ENCODE data around the gene GRB10.

Gene GRB10

GRCh38 chr7:50555594-50556140 lies 227.0 kb downstream of the GRB10 start:
- Histone ChIP-seq H3K9ac (ENCODE audit: low read depth, low read length, poor library complexity) (no peak overlapping the region), H2BK5ac (ENCODE audit: low read length) (no peak overlapping the region), H3K18ac (ENCODE audit: low read length) (no peak overlapping the region), H3K4me1 (ENCODE audit: control insufficient read depth in 2 of 2, insufficient read depth in 1 of 2, low read depth in 1 of 2, low read length in 2 of 2) (peaks cover 0 to 14% of the 10 kb centered on the region in 2 donors), H2AFZ (ENCODE audit: low read length) (no peak overlapping the region), H3K4ac (ENCODE audit: low read length) (no peak overlapping the region), H4K91ac (ENCODE audit: low read depth, low read length, poor library complexity) (no peak overlapping the region), H2BK15ac (ENCODE audit: low read length) (no peak overlapping the region), H3K9me3 (replicated peaks in 1 of 2; ENCODE audit: control insufficient read depth in 2 of 2, insufficient read depth in 1 of 2, low read depth in 1 of 2, low read length in 2 of 2) (no peaks in the 10 kb centered on the region), H3K14ac (ENCODE audit: low read length) (no peak overlapping the region), H3K27me3 (ENCODE audit: control insufficient read depth in 3 of 3, insufficient read depth in 3 of 3, low read depth in 1 of 3, low read length in 3 of 3) (no peaks in the 10 kb centered on the region), H3K23ac (ENCODE audit: low read depth, low read length, poor library complexity) (no peak overlapping the region), H3K27ac (replicated peaks; ENCODE audit: low read length) (no peak overlapping the region), H2BK12ac (ENCODE audit: low read length) (no peak overlapping the region), H3K79me1 (ENCODE audit: low read depth, low read length) (no peaks in the 10 kb centered on the region), H3K4me2 (ENCODE audit: insufficient read depth, low read length, poor library complexity, severe bottlenecking) (no peak overlapping the region), H2BK120ac (ENCODE audit: low read depth, low read length) (no peak overlapping the region), H4K8ac (ENCODE audit: low read depth, low read length) (no peak overlapping the region), H3K36me3 (replicated peaks in 1 of 2; ENCODE audit: control insufficient read depth in 2 of 2, insufficient read depth in 2 of 2, low read length in 2 of 2) (no peaks in the 10 kb centered on the region), H2AK5ac (ENCODE audit: low read depth, low read length) (no peak overlapping the region), H3K4me3 (ENCODE audit: low read length in 2 of 2) (no peak overlapping the region)
- WGBS, 2 donors (ENCODE audit: extremely low coverage in 2 of 2, insufficient read length in 2 of 2, insufficient replicate concordance in 1 of 2), result no CpG with 5 or more reads among the region's 9 CpGs
- no peak for DNase-seq (ENCODE audit: low spot score)

- H3K23ac ChIP-seq (ENCODE audit: low read depth, low read length, poor library complexity), result no peak overlapping the region
- H2AFZ ChIP-seq (ENCODE audit: low read length), result no peak overlapping the region
- no peak overlapping the region for H3K18ac ChIP-seq (ENCODE audit: low read length)
- no CpG with 5 or more reads among the region's 14 CpGs for WGBS, 2 donors (ENCODE audit: extremely low coverage in 2 of 2, insufficient read length in 2 of 2, insufficient replicate concordance in 1 of 2)
- H3K9me3 ChIP-seq (replicated peaks in 1 of 2; ENCODE audit: control insufficient read depth in 2 of 2, insufficient read depth in 1 of 2, low read depth in 1 of 2, low read length in 2 of 2), result no peaks in the 10 kb centered on the region
- H2BK5ac ChIP-seq (ENCODE audit: low read length), result no peak overlapping the region
- H2BK120ac ChIP-seq (ENCODE audit: low read depth, low read length), result no peak overlapping the region
- no peak overlapping the region for H2BK12ac ChIP-seq (ENCODE audit: low read length)
- H4K91ac ChIP-seq (ENCODE audit: low read depth, low read length, poor library complexity), result no peak overlapping the region
- no peaks in the 10 kb centered on the region for H3K36me3 ChIP-seq (replicated peaks in 1 of 2; ENCODE audit: control insufficient read depth in 2 of 2, insufficient read depth in 2 of 2, low read length in 2 of 2)
- H3K9ac ChIP-seq (ENCODE audit: low read depth, low read length, poor library complexity), result no peak overlapping the region
- no peak for DNase-seq (ENCODE audit: low spot score)
- H3K79me1 ChIP-seq (ENCODE audit: low read depth, low read length), result no peaks in the 10 kb centered on the region
- H3K4me1 ChIP-seq (ENCODE audit: control insufficient read depth in 2 of 2, insufficient read depth in 1 of 2, low read depth in 1 of 2, low read length in 2 of 2), result peaks cover 0 to 14% of the 10 kb centered on the region in 2 donors
- H3K4ac ChIP-seq (ENCODE audit: low read length), result no peak overlapping the region
- H2AK5ac ChIP-seq (ENCODE audit: low read depth, low read length), result no peak overlapping the region
- H3K27ac ChIP-seq (replicated peaks; ENCODE audit: low read length), result no peak overlapping the region
- H3K14ac ChIP-seq (ENCODE audit: low read length), result no peak overlapping the region
- no peak overlapping the region for H2BK15ac ChIP-seq (ENCODE audit: low read length)
- no peaks in the 10 kb centered on the region for H3K27me3 ChIP-seq (ENCODE audit: control insufficient read depth in 3 of 3, insufficient read depth in 3 of 3, low read depth in 1 of 3, low read length in 3 of 3)
- H4K8ac ChIP-seq (ENCODE audit: low read depth, low read length), result no peak overlapping the region
- H3K4me2 ChIP-seq (ENCODE audit: insufficient read depth, low read length, poor library complexity, severe bottlenecking), result no peak overlapping the region
- no peak overlapping the region for H3K4me3 ChIP-seq (ENCODE audit: low read length in 2 of 2)
These were observed 228.0 kb downstream of the GRB10 start for GRCh38 chr7:50554431-50555322.

- H3K4me1 ChIP-seq (ENCODE audit: control insufficient read depth in 2 of 2, insufficient read depth in 1 of 2, low read depth in 1 of 2, low read length in 2 of 2), result peaks cover 0 to 14% of the 10 kb centered on the region in 2 donors
These were observed 228.7 kb downstream of the GRB10 start for GRCh38 chr7:50553973-50554372.

GRCh38 chr7:50552921-50553320 lies 229.8 kb downstream of the GRB10 start:
- no peak overlapping the region for H4K91ac ChIP-seq (ENCODE audit: low read depth, low read length, poor library complexity)
- no peak overlapping the region for H3K9ac ChIP-seq (ENCODE audit: low read depth, low read length, poor library complexity)
- no peaks in the 10 kb centered on the region for H3K27me3 ChIP-seq (ENCODE audit: control insufficient read depth in 3 of 3, insufficient read depth in 3 of 3, low read depth in 1 of 3, low read length in 3 of 3)
- H3K18ac ChIP-seq (ENCODE audit: low read length), result no peak overlapping the region
- no peak overlapping the region for H2BK12ac ChIP-seq (ENCODE audit: low read length)
- no CpG with 5 or more reads among the region's 4 CpGs for WGBS, 2 donors (ENCODE audit: extremely low coverage in 2 of 2, insufficient read length in 2 of 2, insufficient replicate concordance in 1 of 2)
- H3K23ac ChIP-seq (ENCODE audit: low read depth, low read length, poor library complexity), result no peak overlapping the region
- no peak overlapping the region for H2BK15ac ChIP-seq (ENCODE audit: low read length)
- no peak overlapping the region for H3K27ac ChIP-seq (replicated peaks; ENCODE audit: low read length)
- peak; percentile 49 for DNase-seq (ENCODE audit: low spot score)
- H3K36me3 ChIP-seq (replicated peaks in 1 of 2; ENCODE audit: control insufficient read depth in 2 of 2, insufficient read depth in 2 of 2, low read length in 2 of 2), result no peaks in the 10 kb centered on the region
- no peak overlapping the region for H2BK5ac ChIP-seq (ENCODE audit: low read length)
- H4K8ac ChIP-seq (ENCODE audit: low read depth, low read length), result no peak overlapping the region
- no peak overlapping the region for H2AK5ac ChIP-seq (ENCODE audit: low read depth, low read length)
- H3K4me1 ChIP-seq (ENCODE audit: control insufficient read depth in 2 of 2, insufficient read depth in 1 of 2, low read depth in 1 of 2, low read length in 2 of 2), result peaks cover 0 to 10% of the 10 kb centered on the region in 2 donors
- H3K4me3 ChIP-seq (ENCODE audit: low read length in 2 of 2), result no peak overlapping the region
- H2BK120ac ChIP-seq (ENCODE audit: low read depth, low read length), result no peak overlapping the region
- no peaks in the 10 kb centered on the region for H3K79me1 ChIP-seq (ENCODE audit: low read depth, low read length)
- H2AFZ ChIP-seq (ENCODE audit: low read length), result no peak overlapping the region
- H3K14ac ChIP-seq (ENCODE audit: low read length), result no peak overlapping the region
- H3K4ac ChIP-seq (ENCODE audit: low read length), result no peak overlapping the region
- no peak overlapping the region for H3K4me2 ChIP-seq (ENCODE audit: insufficient read depth, low read length, poor library complexity, severe bottlenecking)
- no peaks in the 10 kb centered on the region for H3K9me3 ChIP-seq (replicated peaks in 1 of 2; ENCODE audit: control insufficient read depth in 2 of 2, insufficient read depth in 1 of 2, low read depth in 1 of 2, low read length in 2 of 2)

More at GRCh38 chr7:50553973-50554372, 228.7 kb downstream of the GRB10 start:
- Histone ChIP-seq H3K18ac (ENCODE audit: low read length) (no peak overlapping the region), H3K9me3 (replicated peaks in 1 of 2; ENCODE audit: control insufficient read depth in 2 of 2, insufficient read depth in 1 of 2, low read depth in 1 of 2, low read length in 2 of 2) (no peaks in the 10 kb centered on the region), H3K4me2 (ENCODE audit: insufficient read depth, low read length, poor library complexity, severe bottlenecking) (no peak overlapping the region), H2BK5ac (ENCODE audit: low read length) (no peak overlapping the region), H3K4ac (ENCODE audit: low read length) (no peak overlapping the region), H3K4me3 (ENCODE audit: low read length in 2 of 2) (no peak overlapping the region), H2AFZ (ENCODE audit: low read length) (no peak overlapping the region), H4K8ac (ENCODE audit: low read depth, low read length) (no peak overlapping the region), H3K27me3 (ENCODE audit: control insufficient read depth in 3 of 3, insufficient read depth in 3 of 3, low read depth in 1 of 3, low read length in 3 of 3) (no peaks in the 10 kb centered on the region), H3K27ac (replicated peaks; ENCODE audit: low read length) (no peak overlapping the region), H3K9ac (ENCODE audit: low read depth, low read length, poor library complexity) (no peak overlapping the region), H3K23ac (ENCODE audit: low read depth, low read length, poor library complexity) (no peak overlapping the region), H2AK5ac (ENCODE audit: low read depth, low read length) (no peak overlapping the region), H2BK12ac (ENCODE audit: low read length) (no peak overlapping the region), H2BK120ac (ENCODE audit: low read depth, low read length) (no peak overlapping the region), H4K91ac (ENCODE audit: low read depth, low read length, poor library complexity) (no peak overlapping the region), H2BK15ac (ENCODE audit: low read length) (no peak overlapping the region), H3K36me3 (replicated peaks in 1 of 2; ENCODE audit: control insufficient read depth in 2 of 2, insufficient read depth in 2 of 2, low read length in 2 of 2) (no peaks in the 10 kb centered on the region), H3K79me1 (ENCODE audit: low read depth, low read length) (no peaks in the 10 kb centered on the region), H3K14ac (ENCODE audit: low read length) (no peak overlapping the region)
- no peak for DNase-seq (ENCODE audit: low spot score)
- WGBS, 2 donors (ENCODE audit: extremely low coverage in 2 of 2, insufficient read length in 2 of 2, insufficient replicate concordance in 1 of 2), result no CpG with 5 or more reads among the region's 3 CpGs
